IPS-15b (cell line): Measurements from ENCODE around the gene PSMA3.

Experiments used
- H3K27me3 ChIP-seq: one replicate; pipeline ENCODE4 v1.6.1; 2013; ENCODE audit warnings: low read length; ENCODE audit not compliant: control insufficient read depth, insufficient read depth
- H3K36me3 ChIP-seq: one replicate; pipeline ENCODE4 v1.6.1; 2013; ENCODE audit warnings: low read length; ENCODE audit not compliant: control insufficient read depth, insufficient read depth
- H3K4me1 ChIP-seq: one replicate; pipeline ENCODE4 v1.6.1; 2013; ENCODE audit warnings: mild to moderate bottlenecking, low read length; ENCODE audit not compliant: control insufficient read depth, insufficient read depth
- H3K4me3 ChIP-seq: one replicate; pipeline ENCODE4 v1.5.1; 2013; ENCODE audit warnings: low read depth, low read length
- H3K9ac ChIP-seq: one replicate; pipeline ENCODE4 v1.6.1; 2013; ENCODE audit warnings: low read depth, mild to moderate bottlenecking, low read length
- H3K9me3 ChIP-seq: one replicate; pipeline ENCODE4 v1.6.1; 2013; ENCODE audit warnings: mild to moderate bottlenecking, low read length; ENCODE audit not compliant: control insufficient read depth, insufficient read depth

The PSMA3 gene

DNA sequence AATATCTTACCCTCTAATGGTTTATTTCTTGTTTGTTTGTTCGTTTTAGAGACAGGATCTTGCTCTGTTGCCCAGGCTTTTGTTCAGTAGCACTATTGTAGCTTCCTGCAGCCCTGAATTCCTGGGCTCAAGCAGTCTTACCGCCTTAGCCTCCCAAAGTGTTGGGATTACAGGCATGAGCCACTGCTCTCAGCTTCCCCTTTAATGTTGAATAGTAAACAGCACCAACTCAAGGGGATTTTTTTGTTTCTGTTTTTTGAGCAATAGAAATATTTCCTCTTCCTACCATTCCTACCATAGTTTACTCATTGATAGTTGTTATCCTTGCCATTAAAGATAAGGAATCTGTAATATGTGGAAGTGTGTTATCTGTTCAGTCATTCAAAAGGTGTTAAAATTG, 64.4 kb downstream of the PSMA3 start:
- Histone ChIP-seq H3K4me3 (no peak overlapping the region), H3K36me3 (peaks cover 2% of the 10 kb centered on the region), H3K4me1 (no peaks in the 10 kb centered on the region), H3K9me3 (no peaks in the 10 kb centered on the region), H3K9ac (no peak overlapping the region), H3K27me3 (no peaks in the 10 kb centered on the region)

GRCh38 chr14:58313699-58314098, 69.1 kb downstream of the PSMA3 start:
- no peak overlapping the region for H3K9ac ChIP-seq
- H3K4me3 ChIP-seq: no peak overlapping the region
- no peaks in the 10 kb centered on the region for H3K36me3 ChIP-seq
- no peaks in the 10 kb centered on the region for H3K27me3 ChIP-seq
- no peaks in the 10 kb centered on the region for H3K4me1 ChIP-seq
- no peaks in the 10 kb centered on the region for H3K9me3 ChIP-seq

DNA sequence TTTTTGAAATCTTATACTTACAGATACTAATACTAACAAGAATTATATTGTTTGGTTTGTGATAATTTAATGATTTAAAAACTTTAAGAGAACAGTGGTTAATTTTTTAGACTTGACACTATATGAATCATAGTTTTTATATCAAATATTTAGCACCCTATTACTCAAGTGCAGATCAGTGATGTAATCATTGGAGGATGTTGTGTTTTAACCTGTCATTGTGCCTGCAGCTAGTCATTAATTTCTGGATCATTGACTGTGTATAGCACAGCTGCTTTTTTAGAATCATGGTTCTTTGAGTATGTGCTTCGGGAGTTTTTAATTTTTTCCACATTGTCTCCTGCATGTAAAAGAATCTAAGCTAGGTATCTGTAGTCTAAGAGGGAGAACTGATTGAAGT, 71.0 kb downstream of the PSMA3 start:
- H3K36me3 ChIP-seq: peaks cover 3% of the 10 kb centered on the region
- H3K9me3 ChIP-seq: no peaks in the 10 kb centered on the region
- no peak overlapping the region for H3K4me3 ChIP-seq
- no peak overlapping the region for H3K9ac ChIP-seq
- H3K27me3 ChIP-seq: no peaks in the 10 kb centered on the region
- H3K4me1 ChIP-seq: no peaks in the 10 kb centered on the region
